IMR-90 (cell line): ENCODE results near the gene FBRS. TPM values are rescaled to one million over a fixed set of nuclear protein-coding genes. Genes with fewer than 3 reads are reported as not detected.

Experiments
- ATAC-seq: fragments of 200-7000 bp; cut with Tn5 transposase; 2 replicates; pipeline ENCODE4 v1.9.1; 2020; ENCODE audit warnings: low read depth, mild to moderate bottlenecking, moderate library complexity
- BruUV-seq: library from RNA; stranded (reverse); fragments of 400-500 nt; replicated peaks from 2 replicates; lab custom pipeline; 2021; lab: Mats Ljungman, UMichigan
- CTCF ChIA-PET: fragments of 300-600 bp; formaldehyde crosslinking; extraction: SDS; loops from one replicate; lab custom pipeline; 2021; ENCODE audit warnings: antibody characterized with exemption; lab: Yijun Ruan, JAX
- POLR2A ChIA-PET: fragments of 300-600 bp; sonication (Branson Sonifier 250); formaldehyde crosslinking; loops from one replicate; lab custom pipeline; 2022; ENCODE audit warnings: antibody characterized with exemption; ENCODE audit not compliant: unreplicated experiment; lab: Charles Lee
- DNase-seq: peaks from one replicate; pipeline ENCODE4 v3.0.0; 2013
- H2AFZ ChIP-seq: replicated peaks from 2 replicates; pipeline ENCODE3; 2013; ENCODE audit warnings: low read length, mild to moderate bottlenecking; ENCODE audit not compliant: poor library complexity
- H2AK5ac ChIP-seq: 2 replicates; pipeline ENCODE4 v1.6.1; 2013; ENCODE audit warnings: low read depth, low read length, inconsistent platforms
- H2AK9ac ChIP-seq: replicated peaks from 2 replicates; pipeline ENCODE3; 2013; ENCODE audit warnings: mild to moderate bottlenecking, low read depth, low read length, moderate library complexity; ENCODE audit not compliant: poor library complexity
- H2BK120ac ChIP-seq: 2 replicates; pipeline ENCODE4 v1.6.1; 2013; ENCODE audit warnings: low read depth, low read length, inconsistent platforms
- H2BK15ac ChIP-seq: 3 replicates; pipeline ENCODE4 v1.6.1; 2013; ENCODE audit warnings: low read depth, low read length, inconsistent platforms
- H2BK20ac ChIP-seq: 2 replicates; pipeline ENCODE4 v1.6.1; 2013; ENCODE audit warnings: low read depth, mild to moderate bottlenecking, inconsistent platforms, low read length, moderate library complexity
- H2BK5ac ChIP-seq: 2 replicates; pipeline ENCODE4 v1.6.1; 2013; ENCODE audit warnings: mild to moderate bottlenecking, low read depth, low read length, inconsistent platforms; ENCODE audit not compliant: poor library complexity, severe bottlenecking
- H3K14ac ChIP-seq: replicated peaks from 2 replicates; pipeline ENCODE4 v1.6.1; 2013; ENCODE audit warnings: low read depth, low read length, inconsistent platforms
- H3K18ac ChIP-seq: 2 replicates; pipeline ENCODE4 v1.6.1; 2013; ENCODE audit warnings: low read depth, low read length, control low read depth
- H3K23ac ChIP-seq: 2 replicates; pipeline ENCODE4 v1.6.1; 2013; ENCODE audit warnings: low read depth, low read length, inconsistent platforms
- H3K27ac ChIP-seq: 2 replicates; pipeline ENCODE4 v1.5.1; 2013; ENCODE audit warnings: mild to moderate bottlenecking, control low read depth, low read length; ENCODE audit not compliant: insufficient read depth
- H3K27me3 ChIP-seq: 2 replicates; pipeline ENCODE4 v1.6.1; 2013; ENCODE audit warnings: low read length; ENCODE audit not compliant: control insufficient read depth, insufficient read depth
- H3K36me3 ChIP-seq: 2 replicates; pipeline ENCODE4 v1.6.1; 2013; ENCODE audit warnings: low read length, mixed read lengths; ENCODE audit not compliant: control insufficient read depth, insufficient read depth
- H3K4ac ChIP-seq: 2 replicates; pipeline ENCODE4 v1.6.1; 2013; ENCODE audit warnings: low read depth, low read length, inconsistent platforms
- H3K4me1 ChIP-seq: 2 replicates; pipeline ENCODE4 v1.6.1; 2013; ENCODE audit warnings: low read length, mixed read lengths; ENCODE audit not compliant: control insufficient read depth, insufficient read depth
- H3K4me2 ChIP-seq: 2 replicates; pipeline ENCODE4 v1.6.1; 2013; ENCODE audit warnings: low read depth, mild to moderate bottlenecking, control low read depth, low read length, moderate library complexity
- H3K4me3 ChIP-seq: 2 replicates; pipeline ENCODE4 v1.5.1; 2013; ENCODE audit warnings: low read depth, mild to moderate bottlenecking, control low read depth, low read length, moderate library complexity; ENCODE audit not compliant: insufficient read depth
- H3K56ac ChIP-seq: 2 replicates; pipeline ENCODE4 v1.6.1; 2013; ENCODE audit warnings: low read length, inconsistent platforms; ENCODE audit not compliant: insufficient read depth; ENCODE audit errors: extremely low read depth
- H3K79me1 ChIP-seq, 2 experiments: 2 replicates each; pipeline ENCODE4 v1.6.1; 2013; ENCODE audit warnings: low read length in 2 of 2, inconsistent platforms in 1 of 2, low read depth in 1 of 2
- H3K9ac ChIP-seq: 2 replicates; pipeline ENCODE4 v1.6.1; 2013; ENCODE audit warnings: low read depth, low read length, control low read depth
- H3K9me1 ChIP-seq: 2 replicates; pipeline ENCODE4 v1.6.1; 2013; ENCODE audit warnings: low read length, inconsistent platforms; ENCODE audit not compliant: insufficient read depth
- H3K9me3 ChIP-seq: 2 replicates; pipeline ENCODE4 v1.6.1; 2013; ENCODE audit warnings: low read length; ENCODE audit not compliant: control insufficient read depth, insufficient read depth
- H4K20me1 ChIP-seq: 2 replicates; pipeline ENCODE4 v1.6.1; 2013; ENCODE audit warnings: low read length, inconsistent platforms; ENCODE audit not compliant: insufficient read depth
- H4K5ac ChIP-seq: 2 replicates; pipeline ENCODE4 v1.6.1; 2013; ENCODE audit warnings: mild to moderate bottlenecking, low read depth, low read length, control low read depth
- H4K8ac ChIP-seq, 2 experiments: 2 replicates each; pipeline ENCODE4 v1.6.1; 2013; ENCODE audit warnings: low read depth in 2 of 2, low read length in 2 of 2, control low read depth in 1 of 2, inconsistent platforms in 1 of 2
- H4K91ac ChIP-seq: 2 replicates; pipeline ENCODE4 v1.6.1; 2013; ENCODE audit warnings: low read depth, low read length, inconsistent platforms; ENCODE audit not compliant: insufficient read depth
- CHD1 ChIP-seq: IDR thresholded peaks from 2 replicates; pipeline ENCODE4 v1.6.1; 2012; ENCODE audit warnings: low read depth, low read length, improper control_type of control experiment
- CTCF ChIP-seq: conservative IDR thresholded peaks from 2 replicates; pipeline ENCODE4 v1.5.1; 2012; ENCODE audit warnings: mild to moderate bottlenecking, low read depth, low read length, improper control_type of control experiment
- ELK1 ChIP-seq: fragments of 150-350 bp; IDR thresholded peaks from 2 replicates; pipeline ENCODE4 v1.6.1; 2016; ENCODE audit warnings: low read depth, mild to moderate bottlenecking, low read length, moderate library complexity, borderline replicate concordance
- FOS ChIP-seq: fragments of 150-350 bp; IDR thresholded peaks from 2 replicates; pipeline ENCODE4 v1.6.1; 2016; ENCODE audit warnings: low read depth, low read length
- MAFK ChIP-seq: IDR thresholded peaks from 2 replicates; pipeline ENCODE4 v1.6.1; 2012; ENCODE audit warnings: low read depth, low read length, improper control_type of control experiment
- POLR2A ChIP-seq: IDR thresholded peaks from 2 replicates; pipeline ENCODE4 v1.6.1; 2012; ENCODE audit warnings: mild to moderate bottlenecking, low read depth, low read length
- SMC3 ChIP-seq: fragments of 150-350 bp; IDR thresholded peaks from 2 replicates; pipeline ENCODE4 v1.6.1; 2016; ENCODE audit warnings: low read depth, mild to moderate bottlenecking, antibody characterized with exemption, low read length, moderate library complexity
- USF2 ChIP-seq: fragments of 150-350 bp; IDR thresholded peaks from 2 replicates; pipeline ENCODE4 v1.6.1; 2017; ENCODE audit warnings: mild to moderate bottlenecking, antibody characterized with exemption, low read length, low read depth
- WGBS, 2 experiments: methylation state at CpG; one replicate each; pipeline versions ENCODE4 v1.1.5 to v1.1.7; 2013; ENCODE audit warnings: missing lambda C conversion rate in 2 of 2; ENCODE audit not compliant: insufficient read length in 1 of 2; ENCODE audit errors: extremely low coverage in 2 of 2; 5-methylcytosine and 5-hydroxymethylcytosine counted together
- dilution Hi-C: fragments of 300-500 bp; cut with HindIII; formaldehyde crosslinking; loops from one replicate; pipeline ENCODE4 v1.14.3; 2018; ENCODE audit warnings: low sequenced_read_pairs; ENCODE audit not compliant: unreplicated experiment
- in situ Hi-C: fragments of 300-500 bp; cut with MboI; formaldehyde crosslinking; loops from 3 replicates; pipeline ENCODE4 v1.14.3; 2019; ENCODE audit warnings: low sequenced_read_pairs, inconsistent platforms, mixed read lengths
- intact Hi-C: fragments of 100-400 bp; cut with micrococcal nuclease; formaldehyde crosslinking; loops from 2 replicates; pipeline ENCODE4 v1.10.0; 2022
- polyA plus RNA-seq, 3 experiments: library from polyadenylated mRNA; depleted of rRNA; stranded (reverse); fragments of >200 nt; gene quantifications; 2 replicates each; pipeline ENCODE4 v1.2.3, GENCODE V29; 2012; ENCODE audit warnings: low replicate concordance in 1 of 3
- total RNA-seq: library from RNA; depleted of rRNA; stranded (reverse); fragments of >200 nt; gene quantifications from 2 replicates; pipeline ENCODE4 v1.2.3, GENCODE V29; 2012

FBRS gene
- total and polyA plus RNA-seq, 2 of the 4 experiments (the other 2 are of a cell fraction), result 2.0 to 22.4 TPM

- CTCF ChIA-PET, result interaction anchor here (0.5 to 1.5 kb wide), 3 partner anchors 35 to 231 kb away, joined by 3 to 4 read pairs (median 3); no protein-coding TSS in a partner anchor
- ATAC-seq (peak; percentile 70), DNase-seq (peak; percentile 97)
- dilution Hi-C loops, result no loop called here
- peak overlapping the region; percentile 45 for H4K91ac ChIP-seq
- H2BK20ac ChIP-seq, result peak overlapping the region; percentile 37; the same call in 1 of the 2 replicates
- peak overlapping the region; percentile 2; the same call in 2 of the 3 replicates for H2BK15ac ChIP-seq
- H3K4me3 ChIP-seq, result peak overlapping the region; percentile 62
- peak overlapping the region; percentile 90 for H3K4ac ChIP-seq
- peak overlapping the region; percentile 85 for H2BK5ac ChIP-seq
- no peaks in the 10 kb centered on the region for H3K9me3 ChIP-seq
- H3K79me1 ChIP-seq, result peaks cover 37 to 53% of the 10 kb centered on the region in 2 experiments
- H3K14ac ChIP-seq, result peak overlapping the region; percentile 96
- POLR2A ChIA-PET, result interaction anchor here (0.6 kb wide), 2 partner anchors 53 to 264 kb away, joined by 3 to 8 read pairs; no protein-coding TSS in a partner anchor
- peak overlapping the region; percentile 27 to 93; a peak in 3 of 4 replicates for H4K8ac ChIP-seq
- H3K56ac ChIP-seq, result peak overlapping the region; percentile 98
- H4K5ac ChIP-seq, result peak overlapping the region; percentile 24
- no TSS peak for BruUV-seq
- H3K23ac ChIP-seq, result peak overlapping the region; percentile 93
- peak overlapping the region; percentile 99 for H2AFZ ChIP-seq
- peaks cover 12% of the 10 kb centered on the region; the same call in 1 of the 2 replicates for H3K4me1 ChIP-seq
- peak overlapping the region; percentile 80 for H2BK120ac ChIP-seq
- in situ Hi-C loops, result no loop called here
- peaks cover 51% of the 10 kb centered on the region for H3K36me3 ChIP-seq
- peak overlapping the region; percentile 99 for H2AK9ac ChIP-seq
- peak overlapping the region; percentile 11 for H3K4me2 ChIP-seq
- TF ChIP-seq POLR2A, result 0 out of 2 replicates have a peak, but pooled peaks have one; percentile 15
- TF ChIP-seq USF2, result no peak
- TF ChIP-seq MAFK, result no peak
- 0 out of 2 replicates have a peak, but pooled peaks have one; percentile 23 for TF ChIP-seq CTCF
- TF ChIP-seq SMC3, result no peak
- no peak for TF ChIP-seq ELK1
- no peak; the same call in 1 of the 2 replicates for TF ChIP-seq CHD1
- no peak for TF ChIP-seq FOS
- H3K27me3 ChIP-seq, result no peaks in the 10 kb centered on the region
- intact Hi-C loops, result loop anchor here (1.0 to 2.0 kb wide), 2 partner anchors 35 to 132 kb away; partner anchors contain the start of gene ZNF768
- H2AK5ac ChIP-seq, result no peak overlapping the region
- H3K18ac ChIP-seq, result peak overlapping the region; percentile 38; the same call in 1 of the 2 replicates
- H3K9me1 ChIP-seq, result peaks cover 5% of the 10 kb centered on the region; the same call in 1 of the 2 replicates
- peaks cover 37% of the 10 kb centered on the region for H4K20me1 ChIP-seq
- H3K27ac ChIP-seq, result peak overlapping the region; percentile 82
- H3K9ac ChIP-seq, result peak overlapping the region; percentile 78
- 0% methylated on average over 16 of the region's 64 CpGs; no CpG with 5 or more reads in 1 of the 2 experiments for WGBS, 2 experiments
Measured at GRCh38 chr16:30658731-30659506, 688 bp downstream of the FBRS start.
